ENCODE measurements around the gene LHX2. TPM values are rescaled to one million over a fixed set of nuclear protein-coding genes. Genes with fewer than 3 reads are reported as not detected.
A peak's percentile ranks its signal among the peaks of the same experiment; 100 is the strongest.

The LHX2 gene
- total RNA-seq, 1 experiment from 2014 or later, result not detected

GRCh38 chr9:123998970-123999621 lies 12.5 kb upstream of the LHX2 start:
- H2BK20ac ChIP-seq (ENCODE audit: low read depth, low read length, poor library complexity, severe bottlenecking), result no peak overlapping the region
- H3K9ac ChIP-seq (ENCODE audit: extremely low read depth, insufficient read length, low read length), result no peak overlapping the region
- no peak overlapping the region for H3K27ac ChIP-seq (ENCODE audit: insufficient read length, low read depth, low read length)
- Mint-ChIP-seq H3K4me1 (peaks cover 19 to 46% of the 10 kb centered on the region in 2 experiments), H3K27me3 (ENCODE audit: low read depth) (peaks cover 93% of the 10 kb centered on the region), H3K9me3 (peaks cover 0 to 4% of the 10 kb centered on the region in 2 experiments; a peak in 3 of 5 replicates), H3K36me3 (ENCODE audit: insufficient read depth in 1 of 3, low read depth in 3 of 3) (no peaks in the 10 kb centered on the region), H3K4me3 (peak overlapping the region; percentile 67 to 89), H3K27ac (no peak overlapping the region)
- peaks cover 86% of the 10 kb centered on the region for H3K27me3 ChIP-seq (ENCODE audit: insufficient read depth, low read length)
- H3K4ac ChIP-seq (ENCODE audit: low read depth, low read length), result no peak overlapping the region
- H3K79me1 ChIP-seq (ENCODE audit: insufficient read depth, low read depth, low read length, poor library complexity, severe bottlenecking), result no peaks in the 10 kb centered on the region
- no peak overlapping the region for H3K18ac ChIP-seq (ENCODE audit: insufficient read length, low read depth, low read length)
- H3K23ac ChIP-seq (ENCODE audit: insufficient read length, low read depth, low read length), result no peak overlapping the region
- no peak overlapping the region for H4K5ac ChIP-seq (ENCODE audit: insufficient read length, low read depth, low read length)
- 0 out of 2 replicates have a peak, but pooled peaks cover 2% of the 10 kb centered on the region for H3K4me1 ChIP-seq (ENCODE audit: insufficient read depth, low read length)
- no peaks in the 10 kb centered on the region for H3K79me2 ChIP-seq (ENCODE audit: insufficient read depth, low read length)
- no CpG with 5 or more reads among the region's 43 CpGs for WGBS (ENCODE audit: extremely low coverage, insufficient read length, low lambda C conversion rate)
- H2BK15ac ChIP-seq (ENCODE audit: low read depth, low read length), result no peak overlapping the region
- no peak overlapping the region for H3K14ac ChIP-seq (ENCODE audit: insufficient read depth, low read length)
- H3K9me3 ChIP-seq (ENCODE audit: control insufficient read depth, low read depth, low read length), result no peaks in the 10 kb centered on the region
- H2BK5ac ChIP-seq (ENCODE audit: insufficient read length, low read length), result no peak overlapping the region
- no peak overlapping the region for H2BK120ac ChIP-seq (ENCODE audit: low read depth, low read length, poor library complexity, severe bottlenecking)
- no peak overlapping the region for H3T11ph ChIP-seq (ENCODE audit: low read length)
- H2AK5ac ChIP-seq (ENCODE audit: insufficient read length, low read length), result no peak overlapping the region
- no peaks in the 10 kb centered on the region for H3K23me2 ChIP-seq (ENCODE audit: insufficient read length, low read depth, low read length, poor library complexity, severe bottlenecking)
- H2AFZ ChIP-seq (ENCODE audit: low read length), result no peak overlapping the region
- peak overlapping the region; percentile 61 for H3K4me2 ChIP-seq (ENCODE audit: insufficient read depth, insufficient read length, low read length)
- H4K8ac ChIP-seq (replicated peaks; ENCODE audit: insufficient read length, low read depth, low read length), result no peak overlapping the region
- peak; percentile 54 for DNase-seq
- no peak overlapping the region for H2BK12ac ChIP-seq (ENCODE audit: insufficient read length, low read depth, low read length)
- no peak overlapping the region for H3K56ac ChIP-seq (ENCODE audit: insufficient read length, low read depth, low read length)
- H4K91ac ChIP-seq (ENCODE audit: insufficient read length, low read depth, low read length), result no peak overlapping the region
- H4K20me1 ChIP-seq (ENCODE audit: control insufficient read depth, insufficient read depth, insufficient read length), result no peaks in the 10 kb centered on the region
- no peak for TF ChIP-seq CTCF (conservative IDR thresholded peaks at IDR 0.05)

Data from H9 (cell line).